ENCODE measurements around the gene CCDC68.

- TF ChIP-seq EZH2phosphoT487 (IDR thresholded peaks at IDR 0.05; ENCODE audit: insufficient read depth, low read depth) (no peak), EZH2 (IDR thresholded peaks at IDR 0.05; ENCODE audit: insufficient read depth, poor library complexity, severe bottlenecking) (no peak)
Observed at GRCh38 chr18:54878659-54879358, 80.5 kb downstream of the CCDC68 start.

Data from GM23248 (cell line).